ENCODE results near the gene NOTCH1. TPM values are rescaled to one million over a fixed set of nuclear protein-coding genes. Genes with fewer than 3 reads are reported as not detected.

NOTCH1 gene
- total RNA-seq, result 132 and 251 TPM in 2 replicates

DNA sequence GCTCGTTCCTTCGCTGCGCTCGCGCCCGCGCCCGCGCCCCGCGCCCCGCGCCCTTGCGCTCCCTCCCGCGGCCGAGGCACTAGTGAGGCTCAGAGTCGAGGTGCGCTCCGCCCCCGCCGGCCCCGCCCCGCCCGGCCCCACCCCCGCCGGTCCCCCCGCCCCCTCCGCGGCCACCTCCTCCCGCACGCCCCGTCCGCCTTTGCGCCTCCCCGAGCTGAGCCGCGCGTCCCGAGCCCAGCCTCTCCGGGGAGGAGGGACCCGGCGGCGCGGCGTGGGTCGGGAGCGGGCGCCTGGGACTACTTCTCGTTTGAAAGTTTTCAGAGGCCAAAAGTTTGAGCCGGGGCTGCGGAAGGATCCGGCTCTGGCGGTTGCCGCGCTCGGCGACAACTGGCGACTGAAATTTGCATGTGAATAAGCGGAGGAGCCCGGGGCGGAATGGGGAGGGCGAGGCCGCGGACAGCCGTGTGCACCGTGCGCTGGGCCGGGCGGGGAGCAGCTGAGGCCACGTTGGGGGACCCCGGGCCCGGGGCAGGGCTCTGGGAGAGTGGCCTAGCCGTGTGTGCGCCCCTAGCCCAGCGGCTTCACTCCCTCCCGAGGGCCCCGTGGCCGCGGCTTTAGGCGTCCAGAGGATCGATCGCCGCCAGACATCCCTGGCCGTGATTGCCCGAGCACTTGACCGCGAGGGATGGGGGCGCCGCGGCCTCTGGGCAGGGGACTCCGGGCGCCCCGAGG, at the start of gene NOTCH1:
TSS of gene NOTCH1 (minus strand) at position 84 of the 732 bp plus-strand sequence. CDS start 262 bp downstream, outside the sequence.

DNA sequence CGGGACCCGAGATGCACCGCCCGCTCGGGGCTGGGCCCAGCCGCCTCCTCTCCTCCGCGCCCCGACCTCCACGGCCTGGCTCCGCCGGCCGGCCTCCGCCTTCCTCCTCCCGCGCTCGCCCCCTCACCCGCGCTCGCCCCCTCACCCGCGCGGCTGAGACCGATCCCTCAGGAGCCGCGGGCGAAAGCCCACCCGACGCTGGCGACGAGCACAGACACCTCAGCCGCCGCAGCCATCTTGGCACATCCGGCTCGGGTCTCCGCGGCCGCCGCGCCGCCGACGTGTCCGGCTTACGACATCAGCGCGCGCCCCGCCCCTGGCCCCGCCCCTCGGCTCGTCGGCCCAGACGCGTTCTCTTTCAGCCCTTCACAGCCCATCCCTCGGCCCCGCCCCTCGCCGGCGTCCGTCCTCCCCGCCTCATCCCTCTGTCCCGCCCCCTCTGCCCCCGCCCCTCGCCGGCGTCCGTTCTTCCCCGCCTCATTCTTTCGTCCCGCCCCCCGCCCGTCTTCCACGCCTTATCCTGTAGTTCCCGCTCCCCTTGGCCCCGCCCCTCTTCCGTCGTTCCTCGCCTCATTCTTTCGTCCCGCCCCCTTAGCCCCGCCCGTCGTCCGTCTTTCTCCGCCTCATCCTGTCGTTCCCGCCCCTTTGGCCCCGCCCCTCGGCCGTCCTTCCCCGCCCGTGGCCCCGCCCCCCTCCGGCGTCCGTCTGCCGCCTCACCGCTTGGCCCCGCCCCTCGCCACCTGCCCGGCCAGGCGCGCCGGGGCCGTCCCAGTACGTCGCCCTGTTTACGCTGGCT, 62.9 kb downstream of the NOTCH1 start, which contains the start of gene SEC16A:
TSS of gene SEC16A (minus strand) at position 248 of the 796 bp plus-strand sequence. CDS start 5,425 bp downstream, outside the sequence.

Other genes with a start within 250 kb of the NOTCH1 start
- gene CCDC187, start 242.0 kb downstream of the NOTCH1 start, total RNA-seq, result not detected in 2 replicates
- 10.0 and 30.0 TPM in 2 replicates for gene GPSM1, start 218.5 kb downstream of the NOTCH1 start, total RNA-seq
- gene DNLZ, start 182.3 kb downstream of the NOTCH1 start, total RNA-seq, result 9.8 and 12.6 TPM in 2 replicates
- gene CARD9, start 172.4 kb downstream of the NOTCH1 start, total RNA-seq, result 0.16 and 0.50 TPM in 2 replicates
- gene SNAPC4, start 145.9 kb downstream of the NOTCH1 start, total RNA-seq, result 4.5 and 10.1 TPM in 2 replicates
- 21.4 and 34.0 TPM in 2 replicates for gene ENTR1, start 135.4 kb downstream of the NOTCH1 start, total RNA-seq
- 30.4 and 37.3 TPM in 2 replicates for gene PMPCA, start 135.4 kb downstream of the NOTCH1 start, total RNA-seq
- 5.3 and 8.1 TPM in 2 replicates for gene INPP5E, start 106.2 kb downstream of the NOTCH1 start, total RNA-seq
- 15.1 and 36.7 TPM in 2 replicates for gene SEC16A, start 63.0 kb downstream of the NOTCH1 start, total RNA-seq
- 374 and 420 TPM in 2 replicates for gene EGFL7, start 116.9 kb upstream of the NOTCH1 start, total RNA-seq
- 33.7 and 40.7 TPM in 2 replicates for gene AGPAT2, start 141.4 kb upstream of the NOTCH1 start, total RNA-seq
- 109 and 161 TPM in 2 replicates for gene DIPK1B, start 166.5 kb upstream of the NOTCH1 start, total RNA-seq
- gene LCN10, start 196.9 kb upstream of the NOTCH1 start, total RNA-seq, result 0.13 TPM in 1 of 2 replicates, not detected in the other
- not detected in 2 replicates for gene LCN6, start 202.5 kb upstream of the NOTCH1 start, total RNA-seq
- not detected in 2 replicates for gene LCN8, start 212.2 kb upstream of the NOTCH1 start, total RNA-seq
- gene LCN15, start 218.5 kb upstream of the NOTCH1 start, total RNA-seq, result not detected in 2 replicates
- gene TMEM141, start 245.3 kb upstream of the NOTCH1 start, total RNA-seq, result 50.7 and 53.7 TPM in 2 replicates